Omental fat pad (tissue), 4 donors: ENCODE results near the gene SH2B2. TPM values are rescaled to one million over a fixed set of nuclear protein-coding genes. Genes with fewer than 3 reads are reported as not detected.

Source experiments
- ATAC-seq: fragments of 150-250 bp; one replicate; pipeline ENCODE4 v1.9.1; 2016; ENCODE audit warnings: mild to moderate bottlenecking, moderate library complexity; ENCODE audit not compliant: low FRiP score
- DNase-seq: peaks from one replicate; pipeline ENCODE4 v3.0.0-alpha.2; 2019; ENCODE audit warnings: low spot score
- CTCF ChIP-seq, 3 donors: fragments of 450-650 bp; IDR thresholded peaks; one replicate each; pipeline ENCODE4 v1.5.1; 2016 to 2017; ENCODE audit warnings: antibody characterized with exemption in 3 of 3, mild to moderate bottlenecking in 3 of 3, moderate library complexity in 2 of 3
- total RNA-seq, 4 donors: library from RNA; depleted of rRNA; stranded (reverse); fragments of >200 nt; gene quantifications; one replicate each; pipeline ENCODE4 v1.1.0, GENCODE V29; 2016

Gene SH2B2
- total RNA-seq, 4 donors from 2014 or later, result 2.8 to 21.3 (median 6.3) TPM

- no peak for ATAC-seq
- TF ChIP-seq CTCF (IDR thresholded peaks at IDR 0.05), result no peak
- DNase-seq, result no peak
Observed at GRCh38 chr7:102255916-102256315, 30.8 kb upstream of the SH2B2 start.

- no peak for DNase-seq
- no peak for TF ChIP-seq CTCF (IDR thresholded peaks at IDR 0.05)
- no peak for ATAC-seq
Observed at GRCh38 chr7:102258073-102258748, 28.5 kb upstream of the SH2B2 start.

- ATAC-seq (no peak), DNase-seq (no peak)
- TF ChIP-seq CTCF (IDR thresholded peaks at IDR 0.05), result no peak
Observed at GRCh38 chr7:102258749-102259107, 27.9 kb upstream of the SH2B2 start.

DNA sequence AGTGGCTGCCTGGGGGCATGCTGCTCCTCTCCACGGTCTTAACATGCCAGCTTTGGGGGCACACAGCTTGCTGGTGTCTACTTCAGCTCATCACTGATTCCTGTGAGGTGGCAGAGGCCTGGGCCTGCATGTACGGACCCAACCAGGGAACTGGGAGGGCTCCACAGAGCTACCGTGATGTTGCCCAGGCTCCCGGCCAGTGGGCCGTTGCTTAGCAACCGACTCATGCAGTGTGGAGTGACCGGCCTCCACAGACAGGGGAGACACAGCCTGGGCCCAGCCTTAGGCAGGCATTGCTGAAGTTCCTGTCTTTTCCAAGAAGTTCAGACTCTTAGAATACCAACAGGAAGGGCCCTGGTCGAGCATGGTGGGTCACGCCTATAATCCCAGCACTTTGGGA lies 25.8 kb upstream of the SH2B2 start:
- TF ChIP-seq CTCF (IDR thresholded peaks at IDR 0.05), result no peak
- DNase-seq (no peak), ATAC-seq (no peak)

- no peak for TF ChIP-seq CTCF (IDR thresholded peaks at IDR 0.05)
- DNase-seq (no peak), ATAC-seq (no peak)
Observed at GRCh38 chr7:102261451-102261850, 25.2 kb upstream of the SH2B2 start.

- no peak for DNase-seq
- no peak for ATAC-seq
- TF ChIP-seq CTCF (IDR thresholded peaks at IDR 0.05), result no peak
Observed at GRCh38 chr7:102262546-102262945, 24.1 kb upstream of the SH2B2 start.

GRCh38 chr7:102264367-102264891 lies 22.2 kb upstream of the SH2B2 start:
- ATAC-seq (no peak), DNase-seq (no peak)
- TF ChIP-seq CTCF (IDR thresholded peaks at IDR 0.05), result no peak
